H9 (cell line): ENCODE results near the gene ST6GALNAC1. TPM values are rescaled to one million over a fixed set of nuclear protein-coding genes. Genes with fewer than 3 reads are reported as not detected.

Experiments
- DNase-seq: peaks from one replicate; pipeline ENCODE4 v3.0.0-alpha.2; 2017
- H2AFZ ChIP-seq: one replicate; pipeline ENCODE4 v1.6.1; 2013; ENCODE audit warnings: mild to moderate bottlenecking, low read length, control low read depth, moderate library complexity
- H2AK5ac ChIP-seq: 2 replicates; pipeline ENCODE4 v1.6.1; 2013; ENCODE audit warnings: low read length, control low read depth, mixed read lengths; ENCODE audit not compliant: insufficient read length
- H2BK120ac ChIP-seq: one replicate; pipeline ENCODE4 v1.6.1; 2013; ENCODE audit warnings: low read depth, mild to moderate bottlenecking, low read length, control low read depth, inconsistent platforms; ENCODE audit not compliant: poor library complexity, severe bottlenecking
- H2BK12ac ChIP-seq: 2 replicates; pipeline ENCODE4 v1.6.1; 2013; ENCODE audit warnings: low read length, control low read depth, mixed read lengths, low read depth; ENCODE audit not compliant: insufficient read length
- H2BK15ac ChIP-seq: 2 replicates; pipeline ENCODE4 v1.6.1; 2013; ENCODE audit warnings: low read depth, low read length, control low read depth
- H2BK20ac ChIP-seq: one replicate; pipeline ENCODE4 v1.6.1; 2013; ENCODE audit warnings: low read depth, mild to moderate bottlenecking, low read length, control low read depth, inconsistent platforms; ENCODE audit not compliant: poor library complexity, severe bottlenecking
- H2BK5ac ChIP-seq: 2 replicates; pipeline ENCODE4 v1.6.1; 2013; ENCODE audit warnings: low read length, control low read depth, mixed read lengths; ENCODE audit not compliant: insufficient read length
- H3K14ac ChIP-seq: 2 replicates; pipeline ENCODE4 v1.6.1; 2013; ENCODE audit warnings: low read length, control low read depth; ENCODE audit not compliant: insufficient read depth
- H3K18ac ChIP-seq: 2 replicates; pipeline ENCODE4 v1.6.1; 2013; ENCODE audit warnings: low read depth, mild to moderate bottlenecking, mixed read lengths, low read length, control low read depth; ENCODE audit not compliant: insufficient read length
- H3K23ac ChIP-seq: 2 replicates; pipeline ENCODE4 v1.6.1; 2013; ENCODE audit warnings: low read length, control low read depth, mixed read lengths, low read depth; ENCODE audit not compliant: insufficient read length
- H3K23me2 ChIP-seq: 2 replicates; pipeline ENCODE4 v1.6.1; 2013; ENCODE audit warnings: low read depth, mild to moderate bottlenecking, mixed read lengths, low read length, control low read depth; ENCODE audit not compliant: insufficient read length, poor library complexity, severe bottlenecking
- H3K27ac ChIP-seq: 2 replicates; pipeline ENCODE4 v1.5.1; 2013; ENCODE audit warnings: low read length, control low read depth, mixed read lengths, low read depth; ENCODE audit not compliant: insufficient read length
- H3K27me3 ChIP-seq: 2 replicates; pipeline ENCODE4 v1.6.1; 2013; ENCODE audit warnings: low read length, control low read depth, inconsistent platforms; ENCODE audit not compliant: insufficient read depth
- H3K4ac ChIP-seq: 2 replicates; pipeline ENCODE4 v1.6.1; 2013; ENCODE audit warnings: low read depth, mild to moderate bottlenecking, control low read depth, inconsistent platforms, low read length, moderate library complexity
- H3K4me1 ChIP-seq: 2 replicates; pipeline ENCODE4 v1.6.1; 2013; ENCODE audit warnings: low read length, control low read depth, inconsistent platforms; ENCODE audit not compliant: insufficient read depth
- H3K4me2 ChIP-seq: 2 replicates; pipeline ENCODE4 v1.6.1; 2013; ENCODE audit warnings: low read length, control low read depth, mixed read lengths; ENCODE audit not compliant: insufficient read length, insufficient read depth
- H3K56ac ChIP-seq: 2 replicates; pipeline ENCODE4 v1.6.1; 2013; ENCODE audit warnings: low read depth, mild to moderate bottlenecking, mixed read lengths, low read length, control low read depth; ENCODE audit not compliant: insufficient read length
- H3K79me1 ChIP-seq: 2 replicates; pipeline ENCODE4 v1.6.1; 2013; ENCODE audit warnings: low read depth, mild to moderate bottlenecking, moderate library complexity, low read length, control low read depth, inconsistent platforms; ENCODE audit not compliant: insufficient read depth, poor library complexity, severe bottlenecking
- H3K79me2 ChIP-seq: 2 replicates; pipeline ENCODE4 v1.6.1; 2013; ENCODE audit warnings: low read length, control low read depth, inconsistent platforms; ENCODE audit not compliant: insufficient read depth
- H3K9ac ChIP-seq: 2 replicates; pipeline ENCODE4 v1.6.1; 2013; ENCODE audit warnings: low read length, control low read depth, mixed read lengths; ENCODE audit not compliant: insufficient read length; ENCODE audit errors: extremely low read depth
- H3K9me3 ChIP-seq: one replicate; pipeline ENCODE4 v1.6.1; 2013; ENCODE audit warnings: low read depth, low read length, inconsistent platforms; ENCODE audit not compliant: control insufficient read depth
- H3T11ph ChIP-seq: one replicate; pipeline ENCODE4 v1.6.1; 2013; ENCODE audit warnings: mild to moderate bottlenecking, low read length, control low read depth, inconsistent platforms
- H4K20me1 ChIP-seq: one replicate; pipeline ENCODE4 v1.6.1; 2013; ENCODE audit not compliant: control insufficient read depth, insufficient read length, insufficient read depth
- H4K5ac ChIP-seq: 2 replicates; pipeline ENCODE4 v1.6.1; 2013; ENCODE audit warnings: low read depth, mild to moderate bottlenecking, mixed read lengths, low read length, control low read depth; ENCODE audit not compliant: insufficient read length
- H4K8ac ChIP-seq: replicated peaks from 2 replicates; pipeline ENCODE4 v1.6.1; 2013; ENCODE audit warnings: low read length, control low read depth, mixed read lengths, low read depth; ENCODE audit not compliant: insufficient read length
- H4K91ac ChIP-seq: 2 replicates; pipeline ENCODE4 v1.6.1; 2013; ENCODE audit warnings: low read depth, mild to moderate bottlenecking, moderate library complexity, mixed read lengths, low read length, control low read depth; ENCODE audit not compliant: insufficient read length
- H3K27ac Mint-ChIP-seq, 3 experiments: 2 replicates in 2 of 3; 3 replicates in 1 of 3; pipeline ENCODE4 v1.8.0; 2020 to 2021; ENCODE audit warnings: mixed read lengths in 3 of 3, mild to moderate bottlenecking in 1 of 3, moderate library complexity in 1 of 3
- H3K27me3 Mint-ChIP-seq: 2 replicates; pipeline ENCODE4 v1.8.0; 2021; ENCODE audit warnings: low read depth, mild to moderate bottlenecking, moderate library complexity, mixed read lengths
- H3K36me3 Mint-ChIP-seq, 3 experiments: 2 replicates in 2 of 3; 3 replicates in 1 of 3; pipeline ENCODE4 v1.8.0; 2020 to 2021; ENCODE audit warnings: low read depth in 3 of 3, mixed read lengths in 3 of 3; ENCODE audit not compliant: insufficient read depth in 1 of 3
- H3K4me1 Mint-ChIP-seq, 2 experiments: 2 replicates each; pipeline ENCODE4 v1.8.0; 2020; ENCODE audit warnings: mixed read lengths in 2 of 2
- H3K4me3 Mint-ChIP-seq, 2 experiments: 2 replicates in 1 of 2; 3 replicates in 1 of 2; pipeline ENCODE4 v1.8.0; 2020 to 2021; ENCODE audit warnings: mild to moderate bottlenecking in 2 of 2, mixed read lengths in 2 of 2, moderate library complexity in 1 of 2
- H3K9me3 Mint-ChIP-seq, 2 experiments: 2 replicates in 1 of 2; 3 replicates in 1 of 2; pipeline ENCODE4 v1.8.0; 2020; ENCODE audit warnings: mild to moderate bottlenecking in 2 of 2, mixed read lengths in 2 of 2, moderate library complexity in 1 of 2
- CTCF ChIP-seq: fragments of 200-600 bp; sonication (generic); conservative IDR thresholded peaks from 3 replicates; pipeline ENCODE4 v1.8.0; 2021; ENCODE audit warnings: antibody characterized with exemption, mild to moderate bottlenecking
- WGBS: extraction: QIAGEN DNeasy Blood & Tissue Kit; methylation state at CpG from one replicate; pipeline ENCODE4 v1.1.7; 2013; ENCODE audit warnings: missing lambda C conversion rate, low lambda C conversion rate, mixed read lengths; ENCODE audit not compliant: insufficient read length; ENCODE audit errors: extremely low coverage; 5-methylcytosine and 5-hydroxymethylcytosine counted together
- total RNA-seq: library from RNA; stranded (reverse); gene quantifications from 2 replicates; pipeline ENCODE4 v1.2.1, GENCODE V29; 2021

The ST6GALNAC1 gene
- total RNA-seq, 1 experiment from 2014 or later = not detected

- no peaks in the 10 kb centered on the region for H4K20me1 ChIP-seq
- H3K9me3 ChIP-seq = no peaks in the 10 kb centered on the region
- no peak overlapping the region for H2AK5ac ChIP-seq
- H2BK20ac ChIP-seq = no peak overlapping the region
- H3K23ac ChIP-seq = no peak overlapping the region
- H3K9ac ChIP-seq = no peak overlapping the region
- no CpG with 5 or more reads among the region's 11 CpGs for WGBS
- peaks cover 2% of the 10 kb centered on the region; the same call in 1 of the 2 replicates for H3K4me1 ChIP-seq
- H2BK5ac ChIP-seq = no peak overlapping the region
- no peaks in the 10 kb centered on the region for H3K27me3 ChIP-seq
- no peak overlapping the region for H2AFZ ChIP-seq
- no peak overlapping the region for H2BK12ac ChIP-seq
- no peak overlapping the region for H3K18ac ChIP-seq
- H3K23me2 ChIP-seq = no peaks in the 10 kb centered on the region
- TF ChIP-seq CTCF = no peak
- no peaks in the 10 kb centered on the region for H3K36me3 Mint-ChIP-seq
- peaks cover 20 to 21% of the 10 kb centered on the region in 2 experiments for H3K4me1 Mint-ChIP-seq
- H4K5ac ChIP-seq = no peak overlapping the region
- no peak overlapping the region; a peak in 1 of 7 replicates for H3K27ac Mint-ChIP-seq
- no peak overlapping the region for H3K14ac ChIP-seq
- H4K91ac ChIP-seq = no peak overlapping the region
- H3K9me3 Mint-ChIP-seq = no peaks in the 10 kb centered on the region
- peaks cover 16% of the 10 kb centered on the region for H3K27me3 Mint-ChIP-seq
- DNase-seq = no peak
- H3K4ac ChIP-seq = no peak overlapping the region
- no peak overlapping the region for H3K4me3 Mint-ChIP-seq
- H3K27ac ChIP-seq = no peak overlapping the region
- no peaks in the 10 kb centered on the region for H3K79me2 ChIP-seq
- no peak overlapping the region for H2BK120ac ChIP-seq
- no peak overlapping the region for H3T11ph ChIP-seq
- no peak overlapping the region for H4K8ac ChIP-seq
- no peaks in the 10 kb centered on the region for H3K79me1 ChIP-seq
- H2BK15ac ChIP-seq = no peak overlapping the region
- no peak overlapping the region for H3K56ac ChIP-seq
- H3K4me2 ChIP-seq = no peak overlapping the region
Observed at GRCh38 chr17:76626442-76626841, 17.1 kb downstream of the ST6GALNAC1 start.
